NCI-H2081 (cell line): ENCODE measurements around the gene DUXA.

Experiments used
- DNase-seq, 2 experiments: peaks; one replicate each; lab custom pipeline; 2025; lab: John Stamatoyannopoulos, UW

DUXA gene

DNA sequence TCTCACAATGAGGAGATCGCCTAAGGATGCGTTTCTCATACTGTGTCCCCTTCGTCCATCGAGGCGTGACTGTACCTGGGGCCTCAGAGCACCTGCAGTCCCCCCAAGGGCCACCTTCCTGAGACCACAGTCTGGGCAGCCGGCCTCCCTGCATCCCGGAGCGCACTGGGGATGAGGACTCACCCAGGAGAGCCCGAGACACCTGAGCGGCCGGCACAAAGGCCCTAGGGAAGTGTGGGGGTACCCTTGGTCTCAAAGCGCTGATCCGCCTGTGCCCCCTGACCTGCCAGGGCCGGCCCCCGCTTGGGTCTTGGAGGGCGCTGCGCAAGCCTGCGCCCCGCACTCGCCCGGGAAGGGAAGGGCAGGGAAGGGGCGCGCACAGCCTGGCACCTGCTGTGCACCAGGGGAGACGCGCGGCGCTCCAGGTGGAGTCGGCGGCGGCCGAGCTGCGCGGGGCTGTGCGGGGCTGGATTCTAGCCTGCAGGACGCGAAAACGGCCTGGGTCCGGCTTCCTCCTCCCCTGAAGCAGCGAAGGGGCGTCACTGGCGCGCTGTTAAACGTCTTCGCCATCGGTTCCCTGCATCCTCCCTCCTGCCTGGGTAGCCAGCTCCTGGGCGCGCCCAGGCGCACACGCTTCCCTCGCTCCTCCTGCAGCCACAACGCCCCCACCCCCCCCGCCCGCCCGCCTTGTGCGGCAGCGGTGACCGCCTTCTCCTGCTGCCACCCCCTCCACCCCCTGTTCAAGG, 61.1 kb downstream of the DUXA start:
- DNase-seq, result no peak
